HEK293 (cell line): Measurements from ENCODE around the gene SNCB.

Source experiments
- CTCF ChIA-PET: fragments of 350-600 bp; formaldehyde crosslinking; extraction: SDS; loops from one replicate; lab custom pipeline; 2021; ENCODE audit warnings: antibody characterized with exemption; lab: Yijun Ruan, JAX
- POLR2A ChIA-PET: fragments of 300-600 bp; formaldehyde crosslinking; extraction: SDS; loops from one replicate; lab custom pipeline; 2020; ENCODE audit warnings: antibody characterized with exemption, inconsistent platforms; lab: Yijun Ruan, JAX
- H3K27ac ChIP-seq: fragments of 200-500 bp; sonication (Bioruptor generic); 2 replicates; pipeline ENCODE4 v1.5.1; 2014; ENCODE audit warnings: low read depth, low read length, control low read depth, inconsistent platforms; ENCODE audit errors: extremely low read depth
- H3K36me3 ChIP-seq, 2 experiments: fragments of 200-500 bp in 1 of 2; sonication (Bioruptor generic) in 1 of 2; 1 replicate in 1 of 2; 2 replicates in 1 of 2; pipeline ENCODE4 v1.5.1; 2014 to 2017; ENCODE audit warnings: inconsistent platforms in 2 of 2, low read length in 2 of 2; ENCODE audit not compliant: control insufficient read depth in 2 of 2, insufficient read depth in 1 of 2
- H3K4me1 ChIP-seq: fragments of 200-500 bp; sonication (Bioruptor generic); 2 replicates; pipeline ENCODE4 v1.5.1; 2014; ENCODE audit warnings: mild to moderate bottlenecking, low read length, inconsistent platforms; ENCODE audit not compliant: control insufficient read depth, insufficient read depth
- H3K4me3 ChIP-seq: 2 replicates; pipeline ENCODE4 v1.5.1; 2011; ENCODE audit warnings: low read depth, mild to moderate bottlenecking, control low read depth, low read length, moderate library complexity
- H3K9me3 ChIP-seq: fragments of 200-500 bp; sonication (Bioruptor generic); 2 replicates; pipeline ENCODE4 v1.5.1; 2014; ENCODE audit warnings: low read depth, low read length, inconsistent platforms; ENCODE audit not compliant: control insufficient read depth, insufficient read depth
- EGR2 ChIP-seq: fragments of 450-650 bp; formaldehyde crosslinking; IDR thresholded peaks from 2 replicates; pipeline ENCODE4 v1.5.1; 2016; ENCODE audit warnings: low read depth, missing biosample characterization, missing genetic modification characterization
- OVOL3 ChIP-seq: fragments of 450-650 bp; formaldehyde crosslinking; IDR thresholded peaks from 2 replicates; pipeline ENCODE4 v1.5.1; 2016; ENCODE audit warnings: missing biosample characterization, missing genetic modification characterization
- SP7 ChIP-seq: fragments of 450-650 bp; formaldehyde crosslinking; IDR thresholded peaks from 2 replicates; pipeline ENCODE4 v1.5.1; 2016; ENCODE audit warnings: missing biosample characterization, missing genetic modification characterization
- TCF7L2 ChIP-seq: IDR thresholded peaks from 2 replicates; pipeline ENCODE4 v1.6.1; 2011; ENCODE audit warnings: low read depth, mild to moderate bottlenecking, inconsistent platforms, low read length, moderate library complexity, borderline replicate concordance
- TRIM28 ChIP-seq: IDR thresholded peaks from 2 replicates; pipeline ENCODE4 v1.6.1; 2011; ENCODE audit warnings: low read length, control low read depth, borderline replicate concordance
- ZBTB1 ChIP-seq: fragments of 450-650 bp; formaldehyde crosslinking; IDR thresholded peaks from 2 replicates; pipeline ENCODE4 v1.5.1; 2016; ENCODE audit warnings: missing biosample characterization, missing genetic modification characterization
- ZBTB17 ChIP-seq: fragments of 450-650 bp; formaldehyde crosslinking; IDR thresholded peaks from 2 replicates; pipeline ENCODE4 v1.5.1; 2016; ENCODE audit warnings: missing biosample characterization, missing genetic modification characterization
- ZNF366 ChIP-seq: fragments of 450-650 bp; formaldehyde crosslinking; conservative IDR thresholded peaks from 2 replicates; pipeline ENCODE4 v1.5.1; 2016; ENCODE audit warnings: missing biosample characterization, missing genetic modification characterization
- ZNF394 ChIP-seq: fragments of 450-650 bp; formaldehyde crosslinking; IDR thresholded peaks from 2 replicates; pipeline ENCODE4 v1.5.1; 2016; ENCODE audit warnings: missing biosample characterization, missing genetic modification characterization, mild to moderate bottlenecking, moderate library complexity, borderline replicate concordance
- ZNF521 ChIP-seq: fragments of 450-650 bp; formaldehyde crosslinking; IDR thresholded peaks from 2 replicates; pipeline ENCODE4 v1.5.1; 2017; ENCODE audit warnings: missing biosample characterization, mild to moderate bottlenecking, missing genetic modification characterization
- ZNF571 ChIP-seq: fragments of 450-650 bp; formaldehyde crosslinking; IDR thresholded peaks from 2 replicates; pipeline ENCODE4 v1.5.0; 2017; ENCODE audit warnings: missing biosample characterization, missing genetic modification characterization
- ZNF623 ChIP-seq: fragments of 450-650 bp; formaldehyde crosslinking; IDR thresholded peaks from 2 replicates; pipeline ENCODE4 v1.5.1; 2016; ENCODE audit warnings: missing biosample characterization, missing genetic modification characterization
- ZSCAN16 ChIP-seq: fragments of 450-650 bp; formaldehyde crosslinking; IDR thresholded peaks from 2 replicates; pipeline ENCODE4 v1.5.1; 2016; ENCODE audit warnings: missing biosample characterization, missing genetic modification characterization
- TF ChIP-seq, protein P1 (sequence below): fragments of 450-650 bp; formaldehyde crosslinking; IDR thresholded peaks from 2 replicates; pipeline ENCODE4 v1.5.1; 2017; ENCODE audit warnings: missing biosample characterization, missing genetic modification characterization
- TF ChIP-seq, protein P2 (sequence below): fragments of 450-650 bp; formaldehyde crosslinking; IDR thresholded peaks from 2 replicates; pipeline ENCODE4 v1.5.0; 2017; ENCODE audit warnings: missing biosample characterization, missing genetic modification characterization, borderline replicate concordance
- TF ChIP-seq, protein P3 (sequence below): fragments of 450-650 bp; formaldehyde crosslinking; IDR thresholded peaks from 2 replicates; pipeline ENCODE4 v1.5.1; 2016; ENCODE audit warnings: missing biosample characterization, missing genetic modification characterization
- TF ChIP-seq, protein P4 (sequence below): fragments of 450-650 bp; formaldehyde crosslinking; IDR thresholded peaks from 2 replicates; pipeline ENCODE4 v1.5.1; 2017; ENCODE audit warnings: missing biosample characterization, missing genetic modification characterization
- TF ChIP-seq, protein P5 (sequence below): fragments of 450-650 bp; formaldehyde crosslinking; IDR thresholded peaks from 2 replicates; pipeline ENCODE4 v1.5.1; 2016; ENCODE audit warnings: missing biosample characterization, missing genetic modification characterization

Gene SNCB

DNA sequence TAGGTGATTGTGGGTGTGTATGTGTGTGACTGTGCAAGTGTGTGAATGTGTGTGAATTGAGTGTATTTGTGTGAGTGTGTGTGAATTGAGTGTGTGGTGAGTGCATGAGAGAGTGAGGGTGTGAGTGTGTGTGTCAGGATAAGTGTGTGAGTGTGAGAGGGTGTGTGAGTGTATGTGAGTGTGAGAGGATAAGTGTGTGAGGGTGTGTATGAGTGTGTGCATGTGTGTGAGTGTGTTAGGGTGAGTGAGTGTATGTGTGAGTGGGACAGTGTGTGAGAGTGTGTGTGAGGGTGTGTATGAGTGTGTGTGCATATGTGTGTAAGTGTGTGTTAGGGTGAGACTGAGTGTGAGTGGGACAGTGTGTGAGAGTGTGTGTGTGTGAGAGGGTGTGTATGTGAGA is 42.0 kb downstream of the SNCB start (continued):
- TF ChIP-seq, protein P1, sequence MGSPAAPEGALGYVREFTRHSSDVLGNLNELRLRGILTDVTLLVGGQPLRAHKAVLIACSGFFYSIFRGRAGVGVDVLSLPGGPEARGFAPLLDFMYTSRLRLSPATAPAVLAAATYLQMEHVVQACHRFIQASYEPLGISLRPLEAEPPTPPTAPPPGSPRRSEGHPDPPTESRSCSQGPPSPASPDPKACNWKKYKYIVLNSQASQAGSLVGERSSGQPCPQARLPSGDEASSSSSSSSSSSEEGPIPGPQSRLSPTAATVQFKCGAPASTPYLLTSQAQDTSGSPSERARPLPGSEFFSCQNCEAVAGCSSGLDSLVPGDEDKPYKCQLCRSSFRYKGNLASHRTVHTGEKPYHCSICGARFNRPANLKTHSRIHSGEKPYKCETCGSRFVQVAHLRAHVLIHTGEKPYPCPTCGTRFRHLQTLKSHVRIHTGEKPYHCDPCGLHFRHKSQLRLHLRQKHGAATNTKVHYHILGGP (tag by site-specific recombination): 0 out of 2 replicates have a peak, but pooled peaks have one; percentile 15
- TF ChIP-seq ZNF521 (tag by site-specific recombination) (0 out of 2 replicates have a peak, but pooled peaks have one; percentile 17), ZNF623 (tag by site-specific recombination) (no peak), ZBTB17 (tag by site-specific recombination) (no peak), EGR2 (tag by site-specific recombination) (0 out of 2 replicates have a peak, but pooled peaks have one; percentile 16), SP7 (tag by site-specific recombination) (no peak), TCF7L2 (no peak), ZNF366 (tag by site-specific recombination) (no peak), ZNF394 (tag by site-specific recombination) (no peak), TRIM28 (no peak)
- TF ChIP-seq, protein P2, sequence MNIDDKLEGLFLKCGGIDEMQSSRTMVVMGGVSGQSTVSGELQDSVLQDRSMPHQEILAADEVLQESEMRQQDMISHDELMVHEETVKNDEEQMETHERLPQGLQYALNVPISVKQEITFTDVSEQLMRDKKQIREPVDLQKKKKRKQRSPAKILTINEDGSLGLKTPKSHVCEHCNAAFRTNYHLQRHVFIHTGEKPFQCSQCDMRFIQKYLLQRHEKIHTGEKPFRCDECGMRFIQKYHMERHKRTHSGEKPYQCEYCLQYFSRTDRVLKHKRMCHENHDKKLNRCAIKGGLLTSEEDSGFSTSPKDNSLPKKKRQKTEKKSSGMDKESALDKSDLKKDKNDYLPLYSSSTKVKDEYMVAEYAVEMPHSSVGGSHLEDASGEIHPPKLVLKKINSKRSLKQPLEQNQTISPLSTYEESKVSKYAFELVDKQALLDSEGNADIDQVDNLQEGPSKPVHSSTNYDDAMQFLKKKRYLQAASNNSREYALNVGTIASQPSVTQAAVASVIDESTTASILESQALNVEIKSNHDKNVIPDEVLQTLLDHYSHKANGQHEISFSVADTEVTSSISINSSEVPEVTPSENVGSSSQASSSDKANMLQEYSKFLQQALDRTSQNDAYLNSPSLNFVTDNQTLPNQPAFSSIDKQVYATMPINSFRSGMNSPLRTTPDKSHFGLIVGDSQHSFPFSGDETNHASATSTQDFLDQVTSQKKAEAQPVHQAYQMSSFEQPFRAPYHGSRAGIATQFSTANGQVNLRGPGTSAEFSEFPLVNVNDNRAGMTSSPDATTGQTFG (tag by site-specific recombination): 0 out of 2 replicates have a peak, but pooled peaks have one; percentile 60
- TF ChIP-seq, protein P3, sequence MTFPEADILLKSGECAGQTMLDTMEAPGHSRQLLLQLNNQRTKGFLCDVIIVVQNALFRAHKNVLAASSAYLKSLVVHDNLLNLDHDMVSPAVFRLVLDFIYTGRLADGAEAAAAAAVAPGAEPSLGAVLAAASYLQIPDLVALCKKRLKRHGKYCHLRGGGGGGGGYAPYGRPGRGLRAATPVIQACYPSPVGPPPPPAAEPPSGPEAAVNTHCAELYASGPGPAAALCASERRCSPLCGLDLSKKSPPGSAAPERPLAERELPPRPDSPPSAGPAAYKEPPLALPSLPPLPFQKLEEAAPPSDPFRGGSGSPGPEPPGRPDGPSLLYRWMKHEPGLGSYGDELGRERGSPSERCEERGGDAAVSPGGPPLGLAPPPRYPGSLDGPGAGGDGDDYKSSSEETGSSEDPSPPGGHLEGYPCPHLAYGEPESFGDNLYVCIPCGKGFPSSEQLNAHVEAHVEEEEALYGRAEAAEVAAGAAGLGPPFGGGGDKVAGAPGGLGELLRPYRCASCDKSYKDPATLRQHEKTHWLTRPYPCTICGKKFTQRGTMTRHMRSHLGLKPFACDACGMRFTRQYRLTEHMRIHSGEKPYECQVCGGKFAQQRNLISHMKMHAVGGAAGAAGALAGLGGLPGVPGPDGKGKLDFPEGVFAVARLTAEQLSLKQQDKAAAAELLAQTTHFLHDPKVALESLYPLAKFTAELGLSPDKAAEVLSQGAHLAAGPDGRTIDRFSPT (tag by site-specific recombination): no peak
- TF ChIP-seq, protein P4, sequence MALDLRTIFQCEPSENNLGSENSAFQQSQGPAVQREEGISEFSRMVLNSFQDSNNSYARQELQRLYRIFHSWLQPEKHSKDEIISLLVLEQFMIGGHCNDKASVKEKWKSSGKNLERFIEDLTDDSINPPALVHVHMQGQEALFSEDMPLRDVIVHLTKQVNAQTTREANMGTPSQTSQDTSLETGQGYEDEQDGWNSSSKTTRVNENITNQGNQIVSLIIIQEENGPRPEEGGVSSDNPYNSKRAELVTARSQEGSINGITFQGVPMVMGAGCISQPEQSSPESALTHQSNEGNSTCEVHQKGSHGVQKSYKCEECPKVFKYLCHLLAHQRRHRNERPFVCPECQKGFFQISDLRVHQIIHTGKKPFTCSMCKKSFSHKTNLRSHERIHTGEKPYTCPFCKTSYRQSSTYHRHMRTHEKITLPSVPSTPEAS: peak; percentile 98
- TF ChIP-seq, protein P5, sequence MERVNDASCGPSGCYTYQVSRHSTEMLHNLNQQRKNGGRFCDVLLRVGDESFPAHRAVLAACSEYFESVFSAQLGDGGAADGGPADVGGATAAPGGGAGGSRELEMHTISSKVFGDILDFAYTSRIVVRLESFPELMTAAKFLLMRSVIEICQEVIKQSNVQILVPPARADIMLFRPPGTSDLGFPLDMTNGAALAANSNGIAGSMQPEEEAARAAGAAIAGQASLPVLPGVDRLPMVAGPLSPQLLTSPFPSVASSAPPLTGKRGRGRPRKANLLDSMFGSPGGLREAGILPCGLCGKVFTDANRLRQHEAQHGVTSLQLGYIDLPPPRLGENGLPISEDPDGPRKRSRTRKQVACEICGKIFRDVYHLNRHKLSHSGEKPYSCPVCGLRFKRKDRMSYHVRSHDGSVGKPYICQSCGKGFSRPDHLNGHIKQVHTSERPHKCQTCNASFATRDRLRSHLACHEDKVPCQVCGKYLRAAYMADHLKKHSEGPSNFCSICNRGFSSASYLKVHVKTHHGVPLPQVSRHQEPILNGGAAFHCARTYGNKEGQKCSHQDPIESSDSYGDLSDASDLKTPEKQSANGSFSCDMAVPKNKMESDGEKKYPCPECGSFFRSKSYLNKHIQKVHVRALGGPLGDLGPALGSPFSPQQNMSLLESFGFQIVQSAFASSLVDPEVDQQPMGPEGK: no peak
- TF ChIP-seq, all 188 proteins: peak for 18

DNA sequence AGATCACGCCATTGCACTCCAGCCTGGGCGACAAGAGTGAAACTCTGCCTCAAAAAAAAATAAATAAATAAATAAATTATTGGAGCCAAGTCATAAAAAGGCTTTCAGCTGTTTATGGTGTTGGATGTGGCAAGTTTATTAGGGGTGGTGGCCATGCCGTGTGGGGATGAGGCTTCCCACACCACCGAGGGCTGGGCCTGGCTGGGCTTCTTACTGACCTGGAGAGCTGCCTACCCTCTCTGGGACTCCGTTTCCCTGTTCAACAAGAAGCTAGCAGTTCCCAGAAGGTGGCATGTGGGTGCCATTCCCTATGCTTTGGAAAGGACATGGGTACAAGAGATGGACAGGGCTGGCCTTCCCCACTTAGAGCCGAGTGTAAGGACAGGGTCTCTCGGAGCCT is 42.9 kb downstream of the SNCB start:
- ChIA-PET CTCF (interaction anchor here (1.5 to 2.7 kb wide), 3 partner anchors 8 to 73 kb away, joined by 4 to 12 read pairs (median 6); no protein-coding TSS in a partner anchor), POLR2A (no interaction called here)
- H3K4me1 ChIP-seq: no peaks in the 10 kb centered on the region
- no peak for TF ChIP-seq ZSCAN16 (tag by site-specific recombination)
- no peak for TF ChIP-seq OVOL3
- no peak for TF ChIP-seq ZNF571
- TF ChIP-seq ZBTB1 (tag by site-specific recombination): no peak
- TF ChIP-seq, all 188 proteins: peak for 0
- no peaks in the 10 kb centered on the region for H3K36me3 ChIP-seq
- no peak overlapping the region for H3K4me3 ChIP-seq
- no peaks in the 10 kb centered on the region for H3K9me3 ChIP-seq
- H3K27ac ChIP-seq: no peak overlapping the region
